Measurements from ENCODE around the gene PRR22. TPM values are rescaled to one million over a fixed set of nuclear protein-coding genes. Genes with fewer than 3 reads are reported as not detected.

PRR22 gene
- total RNA-seq, 1 experiment from 2014 or later: 8.1 TPM

- H3K23me2 ChIP-seq (ENCODE audit: insufficient read length, low read depth, low read length, poor library complexity, severe bottlenecking): peaks cover 6% of the 10 kb centered on the region
- no peaks in the 10 kb centered on the region; the same call in 1 of the 2 replicates for H3K27me3 ChIP-seq (ENCODE audit: insufficient read depth, low read length)
These were observed 21.6 kb upstream of the PRR22 start for GRCh38 chr19:5806133-5806489.

More at GRCh38 chr19:5806133-5806489, 21.6 kb upstream of the PRR22 start:
- Mint-ChIP-seq H3K4me3 (peak overlapping the region; percentile 65 to 84), H3K27me3 (ENCODE audit: low read depth) (peaks cover 42% of the 10 kb centered on the region), H3K9me3 (peaks cover 0 to 4% of the 10 kb centered on the region in 2 experiments; a peak in 3 of 5 replicates), H3K36me3 (ENCODE audit: insufficient read depth in 1 of 3, low read depth in 3 of 3) (peaks cover 0 to 4% (median 0%) of the 10 kb centered on the region in 3 experiments; a peak in 2 of 7 replicates), H3K27ac (no peak overlapping the region), H3K4me1 (peaks cover 16 to 30% of the 10 kb centered on the region in 2 experiments)
- Histone ChIP-seq H2AK5ac (ENCODE audit: insufficient read length, low read length) (no peak overlapping the region), H3K9ac (ENCODE audit: extremely low read depth, insufficient read length, low read length) (no peak overlapping the region), H4K8ac (replicated peaks; ENCODE audit: insufficient read length, low read depth, low read length) (no peak overlapping the region), H3K9me3 (ENCODE audit: control insufficient read depth, low read depth, low read length) (no peaks in the 10 kb centered on the region), H3K14ac (ENCODE audit: insufficient read depth, low read length) (no peak overlapping the region), H3K56ac (ENCODE audit: insufficient read length, low read depth, low read length) (no peak overlapping the region), H3K23ac (ENCODE audit: insufficient read length, low read depth, low read length) (no peak overlapping the region), H3K4me2 (ENCODE audit: insufficient read depth, insufficient read length, low read length) (no peak overlapping the region), H4K5ac (ENCODE audit: insufficient read length, low read depth, low read length) (no peak overlapping the region), H3K79me1 (ENCODE audit: insufficient read depth, low read depth, low read length, poor library complexity, severe bottlenecking) (no peaks in the 10 kb centered on the region), H2BK20ac (ENCODE audit: low read depth, low read length, poor library complexity, severe bottlenecking) (no peak overlapping the region), H3T11ph (ENCODE audit: low read length) (no peak overlapping the region), H3K4ac (ENCODE audit: low read depth, low read length) (no peak overlapping the region), H2BK120ac (ENCODE audit: low read depth, low read length, poor library complexity, severe bottlenecking) (no peak overlapping the region), H2BK15ac (ENCODE audit: low read depth, low read length) (no peak overlapping the region), H3K79me2 (ENCODE audit: insufficient read depth, low read length) (no peaks in the 10 kb centered on the region), H2BK12ac (ENCODE audit: insufficient read length, low read depth, low read length) (no peak overlapping the region), H4K91ac (ENCODE audit: insufficient read length, low read depth, low read length) (no peak overlapping the region), H2BK5ac (ENCODE audit: insufficient read length, low read length) (no peak overlapping the region), H3K4me1 (ENCODE audit: insufficient read depth, low read length) (no peaks in the 10 kb centered on the region), H2AFZ (ENCODE audit: low read length) (no peak overlapping the region), H4K20me1 (ENCODE audit: control insufficient read depth, insufficient read depth, insufficient read length) (no peaks in the 10 kb centered on the region), H3K18ac (ENCODE audit: insufficient read length, low read depth, low read length) (no peak overlapping the region), H3K27ac (ENCODE audit: insufficient read length, low read depth, low read length) (no peak overlapping the region)
- TF ChIP-seq CTCF (conservative IDR thresholded peaks at IDR 0.05): no peak
- no peak for DNase-seq
- WGBS (ENCODE audit: extremely low coverage, insufficient read length, low lambda C conversion rate): no CpG with 5 or more reads among the region's 6 CpGs

Data from H9 (cell line).